Measurements from ENCODE around the gene S100A9.

DNA sequence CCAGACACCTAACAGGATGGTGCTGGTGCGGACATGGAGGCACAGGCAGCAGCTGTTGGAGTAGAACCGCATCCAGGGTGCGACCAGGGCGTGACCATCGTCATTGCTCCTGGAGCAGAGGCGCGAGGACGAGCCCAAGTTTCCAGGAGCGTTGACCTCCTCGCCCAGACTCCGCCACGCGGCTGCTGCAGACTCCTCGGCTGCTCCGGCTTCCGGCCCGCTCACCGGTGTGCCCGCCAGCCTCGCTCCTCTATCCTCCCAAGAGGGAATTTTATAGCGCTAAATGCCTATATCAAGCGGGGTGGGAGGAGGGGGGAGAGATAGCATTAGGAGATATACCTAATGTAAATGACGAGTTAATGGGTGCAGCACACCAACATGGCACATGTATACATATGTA is 23.1 kb downstream of the S100A9 start:
- TF ChIP-seq, protein P1, sequence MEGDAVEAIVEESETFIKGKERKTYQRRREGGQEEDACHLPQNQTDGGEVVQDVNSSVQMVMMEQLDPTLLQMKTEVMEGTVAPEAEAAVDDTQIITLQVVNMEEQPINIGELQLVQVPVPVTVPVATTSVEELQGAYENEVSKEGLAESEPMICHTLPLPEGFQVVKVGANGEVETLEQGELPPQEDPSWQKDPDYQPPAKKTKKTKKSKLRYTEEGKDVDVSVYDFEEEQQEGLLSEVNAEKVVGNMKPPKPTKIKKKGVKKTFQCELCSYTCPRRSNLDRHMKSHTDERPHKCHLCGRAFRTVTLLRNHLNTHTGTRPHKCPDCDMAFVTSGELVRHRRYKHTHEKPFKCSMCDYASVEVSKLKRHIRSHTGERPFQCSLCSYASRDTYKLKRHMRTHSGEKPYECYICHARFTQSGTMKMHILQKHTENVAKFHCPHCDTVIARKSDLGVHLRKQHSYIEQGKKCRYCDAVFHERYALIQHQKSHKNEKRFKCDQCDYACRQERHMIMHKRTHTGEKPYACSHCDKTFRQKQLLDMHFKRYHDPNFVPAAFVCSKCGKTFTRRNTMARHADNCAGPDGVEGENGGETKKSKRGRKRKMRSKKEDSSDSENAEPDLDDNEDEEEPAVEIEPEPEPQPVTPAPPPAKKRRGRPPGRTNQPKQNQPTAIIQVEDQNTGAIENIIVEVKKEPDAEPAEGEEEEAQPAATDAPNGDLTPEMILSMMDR (IDR thresholded peaks at IDR 0.05): no peak
- no peak for TF ChIP-seq POLR2AphosphoS5 (IDR thresholded peaks at IDR 0.05)
- no peak for TF ChIP-seq POLR2A (IDR thresholded peaks at IDR 0.05)
